ENCODE results near the gene YBEY. TPM values are rescaled to one million over a fixed set of nuclear protein-coding genes. Genes with fewer than 3 reads are reported as not detected.
A peak's percentile ranks its signal among the peaks of the same experiment; 100 is the strongest.

YBEY gene
- polyA plus RNA-seq, 3 donors: 4.1 to 8.6 (median 5.2) TPM

DNA sequence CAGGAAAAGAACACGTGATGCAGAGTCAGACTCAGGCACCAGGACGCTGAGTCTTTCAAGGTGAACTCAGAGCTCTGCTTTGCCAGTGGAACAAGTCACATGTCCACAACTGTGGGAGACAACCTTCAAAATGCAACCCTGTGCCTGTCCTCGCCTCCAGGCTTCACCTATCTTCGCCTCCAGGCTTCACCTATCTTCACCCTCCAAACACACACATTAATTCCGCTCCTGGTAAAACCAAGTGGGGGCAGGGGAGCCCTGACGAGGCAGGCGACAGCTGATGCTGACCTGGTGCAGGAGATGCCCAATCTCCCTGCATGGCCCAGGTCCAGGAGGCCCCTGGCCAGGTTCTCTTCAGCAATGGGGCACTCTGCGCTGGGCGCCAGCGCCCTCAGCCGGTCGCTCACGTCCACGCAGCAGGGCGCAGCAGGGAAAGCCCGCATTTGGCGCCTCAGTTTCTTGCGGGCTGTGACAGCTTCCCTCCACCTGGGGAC is 29.6 kb upstream of the YBEY start:
- H2AFZ ChIP-seq (ENCODE audit: insufficient read depth, low read depth, low read length, poor library complexity, severe bottlenecking): no peak overlapping the region
- H3K4me1 ChIP-seq (ENCODE audit: control insufficient read depth in 1 of 2, insufficient read depth in 2 of 2, low read length in 2 of 2): no peaks in the 10 kb centered on the region
- peak overlapping the region in 1 of 7 donors; percentile 69 for H3K27ac Mint-ChIP-seq
- no peak overlapping the region for H3K4me2 ChIP-seq (replicated peaks; ENCODE audit: extremely low read depth, low read length, poor library complexity, severe bottlenecking)
- intact Hi-C loops (cut with micrococcal nuclease): no loop called here
- H3K4me1 Mint-ChIP-seq: peaks cover 4% of the 10 kb centered on the region
- H4K20me1 ChIP-seq (ENCODE audit: insufficient read depth, low read length): peaks cover 2% of the 10 kb centered on the region
- H3K9ac ChIP-seq (ENCODE audit: insufficient read depth, low read length, poor library complexity, severe bottlenecking): no peak overlapping the region
- H3K27ac ChIP-seq (ENCODE audit: low read depth in 1 of 2, low read length in 2 of 2): no peak overlapping the region
- H3K36me3 Mint-ChIP-seq: peaks cover 88 to 98% of the 10 kb centered on the region in 2 donors
- 99% methylated on average over 8 of the region's 18 CpGs for WGBS (ENCODE audit: insufficient coverage)
- no peak overlapping the region for H3K4me3 Mint-ChIP-seq
- no peaks in the 10 kb centered on the region for H3K79me2 ChIP-seq (ENCODE audit: insufficient read depth, low read length)
- peaks cover 91 to 100% of the 10 kb centered on the region in 2 donors for H3K36me3 ChIP-seq (replicated peaks in 1 of 2; ENCODE audit: control insufficient read depth in 1 of 2, insufficient read depth in 2 of 2, low read length in 2 of 2)
- no peak overlapping the region for H3K4me3 ChIP-seq (replicated peaks in 1 of 3; ENCODE audit: low read depth in 2 of 3, low read length in 3 of 3)
- no peaks in the 10 kb centered on the region for H3K27me3 ChIP-seq (ENCODE audit: control insufficient read depth in 2 of 2, insufficient read depth in 2 of 2, low read length in 2 of 2)
- H3K27me3 Mint-ChIP-seq (ENCODE audit: low read depth in 3 of 3): peaks cover 0 to 4% (median 4%) of the 10 kb centered on the region in 3 donors
- peaks cover 0 to 4% (median 0%) of the 10 kb centered on the region in 7 donors for H3K9me3 Mint-ChIP-seq
- no peaks in the 10 kb centered on the region for H3K9me3 ChIP-seq (replicated peaks in 1 of 2; ENCODE audit: control insufficient read depth in 1 of 2, insufficient read depth in 1 of 2, low read length in 2 of 2)
- TF ChIP-seq CTCF (IDR thresholded peaks at IDR 0.05): no peak
- DNase-seq: no peak

GRCh38 chr21:46264046-46264689 is 22.0 kb upstream of the YBEY start:
- DNase-seq: no peak
- Histone ChIP-seq H4K20me1 (ENCODE audit: insufficient read depth, low read length) (peaks cover 19% of the 10 kb centered on the region), H3K79me2 (ENCODE audit: insufficient read depth, low read length) (no peaks in the 10 kb centered on the region), H3K9me3 (replicated peaks in 1 of 2; ENCODE audit: control insufficient read depth in 1 of 2, insufficient read depth in 1 of 2, low read length in 2 of 2) (no peaks in the 10 kb centered on the region), H3K27me3 (ENCODE audit: control insufficient read depth in 2 of 2, insufficient read depth in 2 of 2, low read length in 2 of 2) (no peaks in the 10 kb centered on the region), H3K4me2 (replicated peaks; ENCODE audit: extremely low read depth, low read length, poor library complexity, severe bottlenecking) (no peak overlapping the region), H3K36me3 (replicated peaks in 1 of 2; ENCODE audit: control insufficient read depth in 1 of 2, insufficient read depth in 2 of 2, low read length in 2 of 2) (peaks cover 73 to 96% of the 10 kb centered on the region in 2 donors), H3K9ac (ENCODE audit: insufficient read depth, low read length, poor library complexity, severe bottlenecking) (no peak overlapping the region), H3K27ac (ENCODE audit: low read depth in 1 of 2, low read length in 2 of 2) (no peak overlapping the region), H2AFZ (ENCODE audit: insufficient read depth, low read depth, low read length, poor library complexity, severe bottlenecking) (no peak overlapping the region), H3K4me3 (replicated peaks in 1 of 3; ENCODE audit: low read depth in 2 of 3, low read length in 3 of 3) (no peak overlapping the region), H3K4me1 (ENCODE audit: control insufficient read depth in 1 of 2, insufficient read depth in 2 of 2, low read length in 2 of 2) (no peaks in the 10 kb centered on the region)
- H3K36me3 Mint-ChIP-seq: peaks cover 74 to 99% of the 10 kb centered on the region in 2 donors
- peaks cover 0 to 4% (median 0%) of the 10 kb centered on the region in 7 donors for H3K9me3 Mint-ChIP-seq
- no peak overlapping the region for H3K4me3 Mint-ChIP-seq
- H3K4me1 Mint-ChIP-seq: no peaks in the 10 kb centered on the region
- H3K27me3 Mint-ChIP-seq (ENCODE audit: low read depth in 3 of 3): no peaks in the 10 kb centered on the region
- H3K27ac Mint-ChIP-seq: no peak overlapping the region
- 94% methylated on average over 20 of the region's 22 CpGs for WGBS (ENCODE audit: insufficient coverage)
- intact Hi-C loops (cut with micrococcal nuclease): no loop called here
- TF ChIP-seq CTCF (IDR thresholded peaks at IDR 0.05): no peak

Data from CD14-positive monocyte (primary cell).